GM12872 (cell line): ENCODE measurements around the gene UGT1A3.

Experiments
- CTCF ChIP-seq: IDR thresholded peaks from 3 replicates; pipeline ENCODE4 v1.5.1; 2011; ENCODE audit warnings: low read depth, mild to moderate bottlenecking, low read length, moderate library complexity; ENCODE audit not compliant: insufficient read depth

UGT1A3 gene

DNA sequence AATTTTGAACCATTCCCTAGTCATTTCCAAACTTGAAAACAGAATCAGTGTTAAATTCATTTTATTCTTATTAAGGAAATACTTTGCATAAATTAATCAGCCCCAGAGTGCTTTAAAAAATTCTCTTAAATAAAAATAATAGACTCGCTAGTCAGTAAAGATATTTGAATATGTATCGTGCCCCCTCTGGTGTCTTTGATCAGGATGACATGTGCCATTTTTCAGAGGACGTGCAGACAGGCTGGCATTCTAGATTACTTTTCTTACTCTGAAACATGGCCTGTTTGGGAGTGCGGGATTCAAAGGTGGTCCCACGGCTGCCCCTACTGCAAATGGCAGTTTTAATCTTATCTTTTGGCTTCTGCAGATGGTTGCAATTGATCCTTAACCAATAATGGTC lies 43.7 kb downstream of the UGT1A3 start:
- TF ChIP-seq CTCF, result no peak

GRCh38 chr2:233773854-233774253 lies 45.0 kb downstream of the UGT1A3 start:
- TF ChIP-seq CTCF, result no peak

DNA sequence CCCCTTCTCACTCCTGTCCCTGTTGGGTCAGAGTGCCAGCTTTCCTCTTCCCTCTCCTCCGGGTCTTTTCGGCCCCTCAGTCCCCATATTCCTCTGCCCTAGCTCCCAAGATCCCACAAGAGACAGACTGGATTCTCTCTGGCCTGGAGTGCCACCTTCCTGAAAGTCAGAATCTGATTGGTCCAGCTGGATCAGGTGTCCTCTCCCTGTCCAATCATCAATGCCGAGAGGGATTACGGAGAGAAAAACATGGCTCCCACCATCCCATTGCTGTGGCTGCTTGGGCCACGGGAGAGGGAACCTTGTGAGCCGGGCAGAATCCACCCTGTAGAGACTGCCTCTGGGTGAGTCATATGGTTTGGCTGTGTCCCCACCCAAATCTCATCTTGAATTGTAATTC lies 46.6 kb downstream of the UGT1A3 start:
- no peak for TF ChIP-seq CTCF

GRCh38 chr2:233778030-233778429 lies 49.2 kb downstream of the UGT1A3 start, which contains the start of gene MROH2A:
Gene MROH2A (plus strand): TSS chr2:233778330. CDS start chr2:233779359, 1,029 bp downstream.
- no peak for TF ChIP-seq CTCF

DNA sequence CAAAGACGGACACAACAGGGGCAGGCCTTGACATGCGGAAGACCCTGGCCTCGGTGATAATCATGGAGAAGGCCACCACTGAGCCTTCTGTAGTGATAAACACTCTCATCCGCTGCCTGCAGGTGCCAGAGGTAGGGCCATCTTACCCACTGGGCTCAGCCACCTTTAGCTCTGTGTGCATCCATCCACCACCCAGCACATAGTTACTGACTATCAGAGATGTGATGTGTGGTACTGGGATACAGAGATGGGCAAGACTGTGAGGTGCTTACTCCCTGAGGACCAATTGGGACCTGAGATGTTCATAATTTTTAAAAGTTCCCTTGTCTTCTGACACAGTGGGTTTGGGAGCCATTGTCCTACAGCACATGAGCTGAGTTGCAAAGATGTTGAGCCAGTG lies 50.9 kb downstream of the UGT1A3 start:
- TF ChIP-seq CTCF, result no peak

- no peak for TF ChIP-seq CTCF
Observed at GRCh38 chr2:233780771-233781170, 51.9 kb downstream of the UGT1A3 start.

DNA sequence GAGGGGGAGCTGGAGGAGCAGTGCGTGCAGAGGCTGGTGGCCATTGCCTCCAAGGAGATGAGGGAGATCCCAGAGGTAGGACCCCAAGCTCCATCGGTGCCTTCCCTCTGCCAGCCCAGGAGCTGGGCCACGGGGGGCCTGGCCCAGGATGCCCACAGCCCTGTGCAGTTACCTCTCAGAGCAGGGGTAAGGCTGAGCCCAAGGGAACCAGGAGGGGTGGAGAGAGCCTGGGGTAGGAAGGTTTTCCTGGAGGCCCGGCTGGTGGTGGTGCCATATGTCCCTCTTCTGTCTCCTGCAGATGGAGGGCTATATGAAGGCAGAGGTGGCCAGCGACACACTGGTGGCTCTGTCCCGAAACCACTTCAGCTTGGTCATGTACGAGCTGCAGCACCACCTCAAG lies 60.7 kb downstream of the UGT1A3 start:
- no peak for TF ChIP-seq CTCF
